HG02798 (cell line): ENCODE results near the gene RPL5.

Source experiments
- ATAC-seq: cut with Tn5 transposase; IDR thresholded peaks from one replicate; pipeline ENCODE4 v1.9.1; 2021; ENCODE audit warnings: mild to moderate bottlenecking; ENCODE audit not compliant: unreplicated experiment, poor library complexity

RPL5 gene

DNA sequence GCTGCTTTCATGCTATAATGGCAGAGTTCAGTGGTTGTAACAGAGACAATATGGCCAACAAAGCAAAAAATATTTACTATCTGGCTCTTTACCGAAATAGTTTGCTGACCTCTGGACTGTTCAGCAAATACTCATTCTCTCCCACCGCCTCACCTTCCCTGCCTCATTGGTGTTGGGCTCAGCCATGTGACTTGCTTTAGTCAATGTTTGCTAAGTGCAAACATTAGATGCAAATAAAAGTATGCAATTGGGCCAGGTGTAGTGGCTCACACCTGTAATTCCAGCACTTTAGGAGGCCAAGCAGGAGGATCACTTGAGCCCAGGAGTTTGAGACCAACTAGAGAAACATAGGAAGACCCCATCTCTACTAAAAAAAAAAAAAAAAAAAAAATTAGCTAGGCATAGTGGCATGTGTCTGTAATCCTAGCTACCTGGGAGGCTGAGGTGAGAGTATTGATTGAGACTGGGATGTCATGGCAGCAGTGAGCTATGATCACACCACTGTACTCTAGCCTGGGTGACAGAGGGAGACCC, 55.1 kb downstream of the RPL5 start:
- ATAC-seq = no peak

DNA sequence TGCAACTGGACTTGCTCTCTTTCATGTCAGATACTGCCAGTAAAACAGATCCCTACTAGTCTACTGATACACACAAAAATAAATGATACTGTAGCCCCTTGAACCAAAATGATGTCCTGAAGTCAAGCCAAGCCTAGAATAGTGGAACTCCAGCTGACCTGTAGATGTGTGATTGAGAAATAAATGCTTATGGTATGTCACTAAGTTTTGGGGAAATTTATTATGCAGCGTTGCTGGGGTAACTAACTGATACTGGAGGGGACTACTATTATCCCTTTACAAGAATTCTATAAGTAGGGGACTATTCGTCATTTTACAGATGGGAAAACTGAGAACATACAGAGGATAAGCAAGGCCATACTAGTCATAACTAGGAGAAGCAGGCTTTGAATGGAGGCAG, 55.6 kb downstream of the RPL5 start:
- no peak for ATAC-seq
